ENCODE measurements around the gene SEC31A.
"Not testable (repeated sequence)": the region's sequence is repeated elsewhere in the genome, so short reads cannot be mapped to it uniquely, and the experiment has no call there.

SEC31A gene

GRCh38 chr4:82890901-82891706 lies at the start of gene SEC31A:
Gene SEC31A, minus strand, starts transcription at chr4:82891153. Its CDS starts 9,217 bp downstream, at chr4:82881936.
- DNase-seq (ENCODE audit: low read depth), result peak; percentile 94

GRCh38 chr4:82939414-82939813 lies 48.5 kb upstream of the SEC31A start:
- DNase-seq (ENCODE audit: low read depth), result no peak

GRCh38 chr4:82934441-82934840 lies 43.5 kb upstream of the SEC31A start:
- no peak for DNase-seq (ENCODE audit: low read depth)

- no peak for DNase-seq (ENCODE audit: low read depth)
Observed at GRCh38 chr4:82930848-82931755, 40.1 kb upstream of the SEC31A start.

GRCh38 chr4:82921795-82922194 lies 30.8 kb upstream of the SEC31A start:
- no peak for DNase-seq (ENCODE audit: low read depth)

GRCh38 chr4:82919386-82919785 lies 28.4 kb upstream of the SEC31A start:
- no peak for DNase-seq (ENCODE audit: low read depth)

GRCh38 chr4:82918091-82918490 lies 27.1 kb upstream of the SEC31A start:
- no peak for DNase-seq (ENCODE audit: low read depth)

- DNase-seq (ENCODE audit: low read depth), result not testable (repeated sequence)
Observed at GRCh38 chr4:82913968-82914367, 23.0 kb upstream of the SEC31A start.

- DNase-seq (ENCODE audit: low read depth), result no peak
Observed at GRCh38 chr4:82913305-82913704, 22.4 kb upstream of the SEC31A start.

- DNase-seq (ENCODE audit: low read depth), result no peak
Observed at GRCh38 chr4:82909326-82909725, 18.4 kb upstream of the SEC31A start.

GRCh38 chr4:82906469-82906868 lies 15.5 kb upstream of the SEC31A start:
- DNase-seq (ENCODE audit: low read depth), result no peak

- peak; percentile 33 for DNase-seq (ENCODE audit: low read depth)
Observed at GRCh38 chr4:82905205-82905604, 14.3 kb upstream of the SEC31A start.

- no peak for DNase-seq (ENCODE audit: low read depth)
Observed at GRCh38 chr4:82903737-82904136, 12.8 kb upstream of the SEC31A start.

- no peak for DNase-seq (ENCODE audit: low read depth)
Observed at GRCh38 chr4:82901183-82901718, 10.3 kb upstream of the SEC31A start.

- DNase-seq (ENCODE audit: low read depth), result peak; percentile 98
Observed at GRCh38 chr4:82900411-82901182, 9.6 kb upstream of the SEC31A start, which contains the start of gene THAP9. Gene THAP9, plus strand, starts transcription at chr4:82900735. Its CDS starts 68 bp downstream, at chr4:82900803.

- no peak for DNase-seq (ENCODE audit: low read depth)
Observed at GRCh38 chr4:82900066-82900410, 9.1 kb upstream of the SEC31A start.

GRCh38 chr4:82899374-82900065 lies 8.6 kb upstream of the SEC31A start:
- DNase-seq (ENCODE audit: low read depth), result no peak

- DNase-seq (ENCODE audit: low read depth), result no peak
Observed at GRCh38 chr4:82898322-82899243, 7.6 kb upstream of the SEC31A start.

- DNase-seq (ENCODE audit: low read depth), result no peak
Observed at GRCh38 chr4:82896755-82897154, 5.8 kb upstream of the SEC31A start.

- no peak for DNase-seq (ENCODE audit: low read depth)
Observed at GRCh38 chr4:82893942-82894341, 3.0 kb upstream of the SEC31A start.
